Gastroesophageal sphincter (tissue), 3 donors: ENCODE measurements around the gene EGFL8.

ENCODE experiments used
- EP300 ChIP-seq: sonication (generic); formaldehyde crosslinking; IDR thresholded peaks from one replicate; pipeline ENCODE4 v1.6.1; 2017; ENCODE audit warnings: antibody characterized with exemption, mild to moderate bottlenecking
- POLR2A ChIP-seq, 2 donors: fragments of 450-650 bp; IDR thresholded peaks; one replicate each; pipeline ENCODE4 v1.6.1; 2017; ENCODE audit warnings: antibody characterized with exemption in 2 of 2, mild to moderate bottlenecking in 2 of 2, moderate library complexity in 1 of 2
- TF ChIP-seq, protein P1 (sequence below), 4 experiments: fragments of 200-600 bp in 2 of 4; fragments of 450-650 bp in 2 of 4; sonication (generic) in 1 of 4; IDR thresholded peaks; one replicate each; pipeline ENCODE4 v1.5.1; 2017 to 2019; ENCODE audit warnings: antibody characterized with exemption in 4 of 4, mild to moderate bottlenecking in 2 of 4, moderate library complexity in 2 of 4

DNA sequence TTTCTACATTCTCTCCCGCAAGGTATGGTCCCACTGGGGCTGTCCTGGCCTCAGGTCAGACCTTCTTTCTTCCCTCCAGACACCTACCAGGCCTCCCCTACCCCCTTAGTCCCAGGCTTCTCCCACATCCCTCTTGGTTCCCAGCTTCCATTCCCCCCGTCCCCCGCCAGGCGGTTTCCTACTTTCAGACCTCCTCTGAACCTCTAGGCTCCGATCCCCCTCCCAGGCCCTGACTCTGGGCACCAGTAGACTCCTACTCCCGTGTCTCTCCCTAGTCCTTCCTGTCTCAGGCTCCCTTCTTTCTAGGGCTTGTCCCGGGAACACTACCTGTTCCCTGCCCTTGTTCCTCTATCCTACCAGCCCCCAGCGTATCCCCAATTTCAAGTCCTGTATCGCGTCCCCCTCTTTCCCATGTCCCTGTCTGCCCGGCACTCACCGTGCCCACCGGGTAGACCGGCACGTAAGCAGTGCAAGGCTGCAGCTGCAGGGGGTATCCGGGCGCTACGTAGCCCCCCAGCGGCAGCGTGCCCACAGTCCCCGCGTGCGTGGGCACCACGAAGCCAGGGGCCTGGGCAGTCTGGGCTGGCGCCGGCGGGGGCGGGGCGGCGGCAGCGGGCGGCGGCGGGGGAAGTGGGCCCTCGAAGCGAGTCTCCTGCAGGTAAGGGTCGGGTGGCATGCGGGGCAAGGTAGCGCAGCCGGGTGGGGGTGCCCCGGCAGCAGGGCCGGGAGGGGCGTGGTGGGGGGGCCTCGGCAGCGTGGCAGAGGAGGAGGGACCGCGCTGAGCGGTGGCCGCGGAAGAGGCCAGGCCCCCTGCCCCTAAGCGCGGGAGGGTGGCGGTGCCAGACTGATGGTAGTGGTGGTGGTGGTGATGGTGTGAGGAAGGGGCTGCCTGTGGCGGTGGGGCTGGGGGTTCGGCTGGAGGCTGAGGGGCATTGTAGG is 14.2 kb upstream of the EGFL8 start:
- TF ChIP-seq, protein P1, sequence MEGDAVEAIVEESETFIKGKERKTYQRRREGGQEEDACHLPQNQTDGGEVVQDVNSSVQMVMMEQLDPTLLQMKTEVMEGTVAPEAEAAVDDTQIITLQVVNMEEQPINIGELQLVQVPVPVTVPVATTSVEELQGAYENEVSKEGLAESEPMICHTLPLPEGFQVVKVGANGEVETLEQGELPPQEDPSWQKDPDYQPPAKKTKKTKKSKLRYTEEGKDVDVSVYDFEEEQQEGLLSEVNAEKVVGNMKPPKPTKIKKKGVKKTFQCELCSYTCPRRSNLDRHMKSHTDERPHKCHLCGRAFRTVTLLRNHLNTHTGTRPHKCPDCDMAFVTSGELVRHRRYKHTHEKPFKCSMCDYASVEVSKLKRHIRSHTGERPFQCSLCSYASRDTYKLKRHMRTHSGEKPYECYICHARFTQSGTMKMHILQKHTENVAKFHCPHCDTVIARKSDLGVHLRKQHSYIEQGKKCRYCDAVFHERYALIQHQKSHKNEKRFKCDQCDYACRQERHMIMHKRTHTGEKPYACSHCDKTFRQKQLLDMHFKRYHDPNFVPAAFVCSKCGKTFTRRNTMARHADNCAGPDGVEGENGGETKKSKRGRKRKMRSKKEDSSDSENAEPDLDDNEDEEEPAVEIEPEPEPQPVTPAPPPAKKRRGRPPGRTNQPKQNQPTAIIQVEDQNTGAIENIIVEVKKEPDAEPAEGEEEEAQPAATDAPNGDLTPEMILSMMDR (IDR thresholded peaks at IDR 0.05) = no peak
- TF ChIP-seq POLR2A (IDR thresholded peaks at IDR 0.05) (no peak), EP300 (no peak)
